CD8-positive, alpha-beta memory T cell (primary cell): Measurements from ENCODE around the gene CDC14B. TPM values are rescaled to one million over a fixed set of nuclear protein-coding genes. Genes with fewer than 3 reads are reported as not detected.

ENCODE experiments used
- CTCF ChIA-PET: fragments of 350-600 bp; sonication (Branson Sonifier 250); formaldehyde crosslinking; loops from one replicate; lab custom pipeline; 2021; ENCODE audit warnings: antibody characterized with exemption; lab: Charles Lee
- POLR2A ChIA-PET: fragments of 350-600 bp; sonication (Branson Sonifier 250); formaldehyde crosslinking; loops from one replicate; lab custom pipeline; 2021; ENCODE audit warnings: antibody characterized with exemption; lab: Charles Lee
- DNase-seq, 5 donors: peaks; one replicate each; pipeline versions ENCODE4 v3.0.0 to v3.0.0-alpha.2; 2020 to 2022; ENCODE audit warnings: mixed read lengths in 1 of 5
- H3K27ac ChIP-seq: one replicate; pipeline ENCODE4 v1.7.0; 2013; ENCODE audit warnings: low read depth, mild to moderate bottlenecking, low read length, moderate library complexity
- H3K27me3 ChIP-seq: 2 replicates; pipeline ENCODE4 v1.7.0; 2013; ENCODE audit warnings: low read length, mild to moderate bottlenecking; ENCODE audit not compliant: insufficient read depth, poor library complexity, severe bottlenecking
- H3K36me3 ChIP-seq: 2 replicates; pipeline ENCODE4 v1.7.0; 2013; ENCODE audit warnings: mild to moderate bottlenecking, low read length, moderate library complexity; ENCODE audit not compliant: insufficient read depth
- H3K4me1 ChIP-seq: 2 replicates; pipeline ENCODE4 v1.7.0; 2013; ENCODE audit warnings: mild to moderate bottlenecking, low read length, moderate library complexity; ENCODE audit not compliant: insufficient read depth
- H3K4me3 ChIP-seq: 2 replicates; pipeline ENCODE4 v1.7.0; 2013; ENCODE audit warnings: mild to moderate bottlenecking, low read length
- H3K9me3 ChIP-seq: 2 replicates; pipeline ENCODE4 v1.7.0; 2013; ENCODE audit warnings: mild to moderate bottlenecking, low read length
- H3K27ac Mint-ChIP-seq, 8 donors: one replicate each; pipeline ENCODE4 v1.8.0; 2020 to 2021; ENCODE audit warnings: mixed read lengths in 8 of 8, mild to moderate bottlenecking in 6 of 8, inconsistent platforms in 3 of 8, moderate library complexity in 3 of 8
- H3K27me3 Mint-ChIP-seq, 2 donors: one replicate each; pipeline ENCODE4 v1.8.0; 2020 to 2021; ENCODE audit warnings: mixed read lengths in 2 of 2, mild to moderate bottlenecking in 1 of 2, moderate library complexity in 1 of 2
- H3K36me3 Mint-ChIP-seq, 3 donors: one replicate each; pipeline ENCODE4 v1.8.0; 2020 to 2021; ENCODE audit warnings: mixed read lengths in 3 of 3, inconsistent platforms in 1 of 3, mild to moderate bottlenecking in 1 of 3
- H3K4me1 Mint-ChIP-seq, 3 donors: one replicate each; pipeline ENCODE4 v1.8.0; 2020 to 2021; ENCODE audit warnings: mixed read lengths in 3 of 3, inconsistent platforms in 1 of 3, mild to moderate bottlenecking in 1 of 3
- H3K4me3 Mint-ChIP-seq, 7 donors: one replicate each; pipeline ENCODE4 v1.8.0; 2020 to 2021; ENCODE audit warnings: mixed read lengths in 7 of 7, mild to moderate bottlenecking in 6 of 7, moderate library complexity in 4 of 7, inconsistent platforms in 2 of 7
- H3K9me3 Mint-ChIP-seq, 5 donors: one replicate each; pipeline ENCODE4 v1.8.0; 2020 to 2022; ENCODE audit warnings: mixed read lengths in 5 of 5, mild to moderate bottlenecking in 3 of 5, moderate library complexity in 2 of 5, inconsistent platforms in 1 of 5
- polyA plus RNA-seq: library from polyadenylated mRNA; unstranded; fragments of 300-500 nt; fragmentation: Illumina TruSeq; gene quantifications from one replicate; pipeline ENCODE4 v1.2.3, GENCODE V29; 2021
- total RNA-seq, 2 experiments: library from RNA; stranded (reverse); gene quantifications; one replicate each; pipeline ENCODE4 v1.2.3, GENCODE V29; 2021

CDC14B gene
- total and polyA plus RNA-seq, 3 experiments from 2014 or later: 4.6 to 8.2 (median 6.3) TPM

GRCh38 chr9:96519095-96519494, 100.5 kb downstream of the CDC14B start:
- POLR2A ChIA-PET: no interaction called here
- H3K27ac Mint-ChIP-seq: no peak overlapping the region
- no peaks in the 10 kb centered on the region for H3K27me3 ChIP-seq
- CTCF ChIA-PET: no interaction called here
- no peak overlapping the region for H3K27ac ChIP-seq
- no peaks in the 10 kb centered on the region for H3K9me3 Mint-ChIP-seq
- no peaks in the 10 kb centered on the region for H3K36me3 ChIP-seq
- peaks cover 0 to 57% (median 14%) of the 10 kb centered on the region in 3 donors for H3K36me3 Mint-ChIP-seq
- no peak overlapping the region for H3K4me3 Mint-ChIP-seq
- no peak overlapping the region for H3K4me3 ChIP-seq
- H3K27me3 Mint-ChIP-seq: no peaks in the 10 kb centered on the region
- H3K9me3 ChIP-seq: no peaks in the 10 kb centered on the region
- peaks cover 8 to 21% (median 18%) of the 10 kb centered on the region in 3 donors for H3K4me1 Mint-ChIP-seq
- DNase-seq: no peak
- H3K4me1 ChIP-seq: no peaks in the 10 kb centered on the region

- ChIA-PET CTCF (no interaction called here), POLR2A (no interaction called here)
Observed at GRCh38 chr9:96515621-96516470, 103.8 kb downstream of the CDC14B start.

GRCh38 chr9:96514800-96515158, 104.9 kb downstream of the CDC14B start:
- Mint-ChIP-seq H3K4me1 (peaks cover 3 to 4% (median 3%) of the 10 kb centered on the region in 3 donors), H3K36me3 (peaks cover 4 to 46% (median 13%) of the 10 kb centered on the region in 3 donors), H3K9me3 (no peaks in the 10 kb centered on the region), H3K27ac (no peak overlapping the region), H3K4me3 (no peak overlapping the region), H3K27me3 (no peaks in the 10 kb centered on the region)
- Histone ChIP-seq H3K27ac (no peak overlapping the region), H3K27me3 (no peaks in the 10 kb centered on the region), H3K36me3 (no peaks in the 10 kb centered on the region), H3K4me1 (no peaks in the 10 kb centered on the region), H3K4me3 (no peak overlapping the region), H3K9me3 (no peaks in the 10 kb centered on the region)
- DNase-seq: no peak
- ChIA-PET CTCF (no interaction called here), POLR2A (no interaction called here)

More at GRCh38 chr9:96515621-96516470, 103.8 kb downstream of the CDC14B start:
- no peaks in the 10 kb centered on the region for H3K4me1 ChIP-seq
- Mint-ChIP-seq H3K4me3 (no peak overlapping the region), H3K9me3 (no peaks in the 10 kb centered on the region), H3K27ac (peak overlapping the region in 1 of 8 donors; percentile 57), H3K36me3 (peaks cover 4 to 50% (median 13%) of the 10 kb centered on the region in 3 donors), H3K4me1 (no peaks in the 10 kb centered on the region), H3K27me3 (no peaks in the 10 kb centered on the region)
- no peak for DNase-seq
- no peaks in the 10 kb centered on the region for H3K27me3 ChIP-seq
- H3K27ac ChIP-seq: no peak overlapping the region
- no peaks in the 10 kb centered on the region for H3K36me3 ChIP-seq
- no peaks in the 10 kb centered on the region for H3K9me3 ChIP-seq
- H3K4me3 ChIP-seq: no peak overlapping the region

GRCh38 chr9:96514108-96514799, 105.4 kb downstream of the CDC14B start:
- Mint-ChIP-seq H3K36me3 (peaks cover 4 to 49% (median 11%) of the 10 kb centered on the region in 3 donors), H3K27me3 (no peaks in the 10 kb centered on the region), H3K4me1 (peaks cover 3 to 4% (median 3%) of the 10 kb centered on the region in 3 donors), H3K27ac (no peak overlapping the region), H3K4me3 (no peak overlapping the region), H3K9me3 (no peaks in the 10 kb centered on the region)
- ChIA-PET CTCF (no interaction called here), POLR2A (no interaction called here)
- no peak overlapping the region for H3K4me3 ChIP-seq
- H3K9me3 ChIP-seq: no peaks in the 10 kb centered on the region
- H3K36me3 ChIP-seq: no peaks in the 10 kb centered on the region
- DNase-seq: no peak
- no peaks in the 10 kb centered on the region for H3K27me3 ChIP-seq
- no peak overlapping the region for H3K27ac ChIP-seq
- no peaks in the 10 kb centered on the region for H3K4me1 ChIP-seq

GRCh38 chr9:96513622-96514021, 106.0 kb downstream of the CDC14B start:
- Mint-ChIP-seq H3K36me3 (peaks cover 4 to 52% (median 11%) of the 10 kb centered on the region in 3 donors), H3K27me3 (no peaks in the 10 kb centered on the region), H3K4me1 (peaks cover 3 to 4% (median 3%) of the 10 kb centered on the region in 3 donors), H3K9me3 (no peaks in the 10 kb centered on the region), H3K4me3 (no peak overlapping the region), H3K27ac (no peak overlapping the region)
- no peaks in the 10 kb centered on the region for H3K27me3 ChIP-seq
- CTCF ChIA-PET: no interaction called here
- POLR2A ChIA-PET: no interaction called here
- DNase-seq: no peak
- no peaks in the 10 kb centered on the region for H3K9me3 ChIP-seq
- H3K4me3 ChIP-seq: no peak overlapping the region
- no peak overlapping the region for H3K27ac ChIP-seq
- no peaks in the 10 kb centered on the region for H3K36me3 ChIP-seq
- H3K4me1 ChIP-seq: no peaks in the 10 kb centered on the region

- no peaks in the 10 kb centered on the region for H3K9me3 Mint-ChIP-seq
- H3K27me3 Mint-ChIP-seq: no peaks in the 10 kb centered on the region
- Histone ChIP-seq H3K27me3 (no peaks in the 10 kb centered on the region), H3K27ac (no peak overlapping the region), H3K36me3 (no peaks in the 10 kb centered on the region), H3K4me1 (no peaks in the 10 kb centered on the region), H3K4me3 (no peak overlapping the region), H3K9me3 (no peaks in the 10 kb centered on the region)
- H3K27ac Mint-ChIP-seq: no peak overlapping the region
- ChIA-PET CTCF (no interaction called here), POLR2A (no interaction called here)
- H3K4me1 Mint-ChIP-seq: peaks cover 3 to 4% (median 3%) of the 10 kb centered on the region in 3 donors
- peaks cover 4 to 55% (median 11%) of the 10 kb centered on the region in 3 donors for H3K36me3 Mint-ChIP-seq
- H3K4me3 Mint-ChIP-seq: no peak overlapping the region
- DNase-seq: no peak
Observed at GRCh38 chr9:96512240-96512639, 107.4 kb downstream of the CDC14B start.

GRCh38 chr9:96510258-96510657, 109.4 kb downstream of the CDC14B start:
- Mint-ChIP-seq H3K4me3 (no peak overlapping the region), H3K4me1 (peaks cover 3 to 4% (median 3%) of the 10 kb centered on the region in 3 donors), H3K27me3 (no peaks in the 10 kb centered on the region), H3K9me3 (no peaks in the 10 kb centered on the region), H3K27ac (peak overlapping the region in 1 of 8 donors; percentile 23), H3K36me3 (peaks cover 4 to 55% (median 14%) of the 10 kb centered on the region in 3 donors)
- Histone ChIP-seq H3K4me3 (no peak overlapping the region), H3K27ac (no peak overlapping the region), H3K36me3 (no peaks in the 10 kb centered on the region), H3K9me3 (no peaks in the 10 kb centered on the region), H3K4me1 (no peaks in the 10 kb centered on the region), H3K27me3 (no peaks in the 10 kb centered on the region)
- DNase-seq: no peak
- ChIA-PET CTCF (no interaction called here), POLR2A (no interaction called here)

- Histone ChIP-seq H3K27ac (no peak overlapping the region), H3K4me1 (no peaks in the 10 kb centered on the region), H3K4me3 (no peak overlapping the region), H3K36me3 (no peaks in the 10 kb centered on the region), H3K27me3 (no peaks in the 10 kb centered on the region), H3K9me3 (no peaks in the 10 kb centered on the region)
- peaks cover 3 to 4% (median 3%) of the 10 kb centered on the region in 3 donors for H3K4me1 Mint-ChIP-seq
- POLR2A ChIA-PET: no interaction called here
- peak overlapping the region in 2 of 8 donors; percentile 42 to 50 for H3K27ac Mint-ChIP-seq
- no peaks in the 10 kb centered on the region for H3K27me3 Mint-ChIP-seq
- no peaks in the 10 kb centered on the region for H3K9me3 Mint-ChIP-seq
- H3K36me3 Mint-ChIP-seq: peaks cover 4 to 53% (median 13%) of the 10 kb centered on the region in 3 donors
- no peak for DNase-seq
- CTCF ChIA-PET: no interaction called here
- H3K4me3 Mint-ChIP-seq: no peak overlapping the region
Observed at GRCh38 chr9:96509848-96510247, 109.8 kb downstream of the CDC14B start.
